Osteoblast (primary cell): Measurements from ENCODE around the gene AGBL1. TPM values are rescaled to one million over a fixed set of nuclear protein-coding genes. Genes with fewer than 3 reads are reported as not detected.

Experiments used
- DNase-seq: peaks from one replicate; pipeline ENCODE4 v3.0.0; 2011; ENCODE audit warnings: low spot score, mixed read lengths; ENCODE audit not compliant: insufficient read length; ENCODE audit errors: missing footprints
- H2AFZ ChIP-seq: 2 replicates; pipeline ENCODE4 v1.6.0; 2011; ENCODE audit warnings: mild to moderate bottlenecking, low read length
- H3K27ac ChIP-seq: 2 replicates; pipeline ENCODE4 v1.5.1; 2011; ENCODE audit warnings: mild to moderate bottlenecking, low read depth, low read length, moderate library complexity
- H3K27me3 ChIP-seq: 2 replicates; pipeline ENCODE4 v1.6.0; 2012; ENCODE audit warnings: mild to moderate bottlenecking, control low read depth, inconsistent platforms, low read length, moderate library complexity; ENCODE audit not compliant: insufficient read depth
- H3K36me3 ChIP-seq: 2 replicates; pipeline ENCODE4 v1.5.1; 2011; ENCODE audit warnings: mild to moderate bottlenecking, low read length, control low read depth, moderate library complexity; ENCODE audit not compliant: insufficient read depth
- H3K4me1 ChIP-seq: 2 replicates; pipeline ENCODE4 v1.5.1; 2011; ENCODE audit warnings: mild to moderate bottlenecking, low read length, control low read depth, moderate library complexity; ENCODE audit not compliant: insufficient read depth
- H3K4me2 ChIP-seq: 2 replicates; pipeline ENCODE4 v1.6.0; 2011; ENCODE audit warnings: mild to moderate bottlenecking, low read length; ENCODE audit not compliant: insufficient read depth
- H3K4me3 ChIP-seq: fragments of 200-600 bp; sonication (generic); 3 replicates; pipeline ENCODE4 v1.5.1; 2012; ENCODE audit warnings: mild to moderate bottlenecking, low read length, inconsistent platforms; ENCODE audit not compliant: insufficient read depth
- H3K79me2 ChIP-seq: 2 replicates; pipeline ENCODE4 v1.6.0; 2012; ENCODE audit warnings: mild to moderate bottlenecking, low read length, control low read depth, inconsistent platforms; ENCODE audit not compliant: insufficient read depth
- H3K9me3 ChIP-seq: 2 replicates; pipeline ENCODE4 v1.5.1; 2011; ENCODE audit warnings: low read depth, low read length, control low read depth
- H4K20me1 ChIP-seq: 2 replicates; pipeline ENCODE4 v1.6.0; 2012; ENCODE audit warnings: mild to moderate bottlenecking, low read length, control low read depth; ENCODE audit not compliant: insufficient read depth
- CTCF ChIP-seq: IDR thresholded peaks from 2 replicates; pipeline ENCODE4 v1.5.1; 2011; ENCODE audit warnings: mild to moderate bottlenecking, low read depth, low read length, moderate library complexity; ENCODE audit errors: extremely low read depth
- total RNA-seq: library from RNA; depleted of rRNA; stranded (reverse); fragments of >200 nt; gene quantifications from 2 replicates; pipeline ENCODE4 v1.2.3, GENCODE V29; 2012

The AGBL1 gene
- total RNA-seq, 1 donor = not detected

- DNase-seq = no peak
- Histone ChIP-seq H3K4me2 (no peak overlapping the region), H4K20me1 (no peaks in the 10 kb centered on the region), H3K27me3 (no peaks in the 10 kb centered on the region), H3K36me3 (no peaks in the 10 kb centered on the region), H3K9me3 (no peaks in the 10 kb centered on the region), H3K27ac (no peak overlapping the region), H3K79me2 (no peaks in the 10 kb centered on the region), H3K4me3 (no peak overlapping the region), H3K4me1 (no peaks in the 10 kb centered on the region), H2AFZ (no peak overlapping the region)
- TF ChIP-seq CTCF = no peak
Observed at GRCh38 chr15:86725628-86726027, 646.0 kb downstream of the AGBL1 start.

- Histone ChIP-seq H3K36me3 (no peaks in the 10 kb centered on the region), H3K79me2 (no peaks in the 10 kb centered on the region), H3K4me1 (no peaks in the 10 kb centered on the region), H3K27me3 (no peaks in the 10 kb centered on the region), H4K20me1 (no peaks in the 10 kb centered on the region), H3K4me2 (no peak overlapping the region), H3K4me3 (no peak overlapping the region), H3K9me3 (peaks cover 4% of the 10 kb centered on the region), H2AFZ (no peak overlapping the region), H3K27ac (no peak overlapping the region)
- no peak for TF ChIP-seq CTCF
- no peak for DNase-seq
Observed at GRCh38 chr15:86735247-86736040, 655.8 kb downstream of the AGBL1 start.

- Histone ChIP-seq H4K20me1 (no peaks in the 10 kb centered on the region), H3K4me2 (no peak overlapping the region), H2AFZ (no peak overlapping the region), H3K27ac (no peak overlapping the region), H3K79me2 (no peaks in the 10 kb centered on the region), H3K9me3 (no peaks in the 10 kb centered on the region), H3K36me3 (no peaks in the 10 kb centered on the region), H3K4me3 (no peak overlapping the region), H3K4me1 (no peaks in the 10 kb centered on the region), H3K27me3 (no peaks in the 10 kb centered on the region)
- no peak for DNase-seq
- TF ChIP-seq CTCF = no peak
Observed at GRCh38 chr15:86741917-86742316, 662.2 kb downstream of the AGBL1 start.

- Histone ChIP-seq H3K4me1 (no peaks in the 10 kb centered on the region), H2AFZ (no peak overlapping the region), H4K20me1 (no peaks in the 10 kb centered on the region), H3K4me3 (no peak overlapping the region), H3K9me3 (no peaks in the 10 kb centered on the region), H3K79me2 (no peaks in the 10 kb centered on the region), H3K36me3 (no peaks in the 10 kb centered on the region), H3K4me2 (no peak overlapping the region), H3K27me3 (no peaks in the 10 kb centered on the region), H3K27ac (no peak overlapping the region)
- TF ChIP-seq CTCF = no peak
- no peak for DNase-seq
Observed at GRCh38 chr15:86743283-86743903, 663.7 kb downstream of the AGBL1 start.
